GM12891 (cell line): Measurements from ENCODE around the gene BRD4.

Experiments
- PAX5 ChIP-seq: IDR thresholded peaks from 2 replicates; pipeline ENCODE4 v1.6.1; 2011; ENCODE audit warnings: low read length, moderate library complexity, mild to moderate bottlenecking; ENCODE audit not compliant: insufficient read depth, severe bottlenecking
- POLR2A ChIP-seq: IDR thresholded peaks from 2 replicates; pipeline ENCODE4 v1.6.1; 2011; ENCODE audit warnings: low read depth, low read length, control low read depth
- POLR2AphosphoS5 ChIP-seq: IDR thresholded peaks from 2 replicates; pipeline ENCODE4 v1.6.1; 2011; ENCODE audit warnings: low read depth, low read length, control low read depth
- POU2F2 ChIP-seq: IDR thresholded peaks from 2 replicates; pipeline ENCODE4 v1.6.1; 2011; ENCODE audit warnings: low read depth, mild to moderate bottlenecking, control low read depth, low read length, moderate library complexity
- SPI1 ChIP-seq: IDR thresholded peaks from 2 replicates; pipeline ENCODE4 v1.6.1; 2011; ENCODE audit warnings: low read depth, low read length, control low read depth
- TAF1 ChIP-seq: IDR thresholded peaks from 2 replicates; pipeline ENCODE4 v1.6.1; 2011; ENCODE audit warnings: low read depth, low read length, control low read depth

DNA sequence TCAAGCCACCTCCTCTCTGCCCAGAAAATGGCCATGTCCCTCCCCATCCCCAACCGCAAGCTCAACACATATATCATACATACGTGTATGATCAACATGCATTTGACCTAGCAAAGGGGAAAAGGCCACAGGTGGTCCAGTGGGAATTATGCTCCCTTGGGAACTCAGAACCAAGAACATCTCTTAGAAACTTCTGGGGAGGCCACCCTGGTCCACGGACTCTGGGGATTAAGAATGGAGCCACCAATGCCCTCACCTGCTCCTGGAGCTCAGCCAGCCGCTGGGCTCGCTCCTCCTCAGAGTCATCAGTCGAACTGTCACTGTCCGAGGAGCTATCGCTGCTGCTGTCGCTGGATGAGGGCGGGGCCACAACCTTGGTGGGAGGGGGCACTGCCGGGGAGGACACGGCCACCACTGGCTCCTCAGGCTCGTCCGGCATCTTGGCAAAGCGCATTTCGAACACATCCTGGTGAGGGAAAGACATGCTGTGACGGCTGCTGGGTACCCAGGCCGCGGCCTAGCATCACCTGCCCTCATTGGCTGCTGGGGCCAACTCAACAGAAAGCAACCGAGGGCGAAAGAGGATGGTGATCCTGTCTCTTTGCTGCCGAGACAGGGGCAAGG is 75.5 kb downstream of the BRD4 start:
- TF ChIP-seq POLR2AphosphoS5 (no peak), TAF1 (no peak), POLR2A (no peak), SPI1 (no peak), PAX5 (no peak), POU2F2 (no peak)
